Trophoblast cell (in vitro differentiated cells and primary cell): Measurements from ENCODE around the gene TMEM178B.

Experiments
- DNase-seq, 2 donors: peaks; one replicate each; pipeline ENCODE4 v3.0.0-alpha.2; 2016
- H2AFZ ChIP-seq: 2 replicates; pipeline ENCODE4 v1.6.1; 2013; ENCODE audit warnings: low read length, moderate library complexity, mild to moderate bottlenecking; ENCODE audit not compliant: insufficient read depth, poor library complexity
- H2AK5ac ChIP-seq: 2 replicates; pipeline ENCODE4 v1.6.1; 2013; ENCODE audit warnings: mild to moderate bottlenecking, low read length
- H2BK120ac ChIP-seq: 2 replicates; pipeline ENCODE4 v1.6.1; 2013; ENCODE audit warnings: low read length, mild to moderate bottlenecking, moderate library complexity; ENCODE audit not compliant: insufficient read depth, poor library complexity
- H2BK12ac ChIP-seq: 2 replicates; pipeline ENCODE4 v1.6.1; 2013; ENCODE audit warnings: mild to moderate bottlenecking, low read length, moderate library complexity
- H2BK5ac ChIP-seq: 2 replicates; pipeline ENCODE4 v1.6.1; 2013; ENCODE audit warnings: low read length, low read depth, moderate library complexity, mild to moderate bottlenecking; ENCODE audit not compliant: poor library complexity
- H3K14ac ChIP-seq: 2 replicates; pipeline ENCODE4 v1.6.1; 2013; ENCODE audit warnings: mild to moderate bottlenecking, low read length
- H3K18ac ChIP-seq: 2 replicates; pipeline ENCODE4 v1.6.1; 2013; ENCODE audit warnings: mild to moderate bottlenecking, low read length
- H3K23ac ChIP-seq: 2 replicates; pipeline ENCODE4 v1.6.1; 2013; ENCODE audit warnings: low read length
- H3K27ac ChIP-seq: 2 replicates; pipeline ENCODE4 v1.5.1; 2013; ENCODE audit warnings: low read depth, mild to moderate bottlenecking, inconsistent platforms, low read length, moderate library complexity
- H3K27me3 ChIP-seq: 2 replicates; pipeline ENCODE4 v1.6.1; 2013; ENCODE audit warnings: inconsistent platforms, mild to moderate bottlenecking, low read length, moderate library complexity; ENCODE audit not compliant: insufficient read depth
- H3K36me3 ChIP-seq, 2 experiments: 1 replicate in 1 of 2; 2 replicates in 1 of 2; pipeline ENCODE4 v1.6.1; 2013; ENCODE audit warnings: low read length in 2 of 2, mild to moderate bottlenecking in 2 of 2, moderate library complexity in 1 of 2; ENCODE audit not compliant: insufficient read depth in 2 of 2, control insufficient read depth in 1 of 2
- H3K4ac ChIP-seq: 2 replicates; pipeline ENCODE4 v1.6.1; 2013; ENCODE audit warnings: low read depth, mild to moderate bottlenecking, low read length, moderate library complexity
- H3K4me1 ChIP-seq, 2 experiments: 1 replicate in 1 of 2; 2 replicates in 1 of 2; pipeline ENCODE4 v1.6.1; 2013; ENCODE audit warnings: low read length in 2 of 2, mild to moderate bottlenecking in 2 of 2, moderate library complexity in 1 of 2; ENCODE audit not compliant: insufficient read depth in 2 of 2, control insufficient read depth in 1 of 2
- H3K4me2 ChIP-seq: 2 replicates; pipeline ENCODE4 v1.6.1; 2013; ENCODE audit warnings: inconsistent platforms, mild to moderate bottlenecking, low read length, moderate library complexity
- H3K4me3 ChIP-seq: 2 replicates; pipeline ENCODE4 v1.5.1; 2013; ENCODE audit warnings: mild to moderate bottlenecking, low read depth, low read length, inconsistent platforms
- H3K79me1 ChIP-seq: one replicate; pipeline ENCODE4 v1.6.1; 2013; ENCODE audit warnings: low read length
- H3K79me2 ChIP-seq: 2 replicates; pipeline ENCODE4 v1.6.1; 2013; ENCODE audit warnings: low read length, mild to moderate bottlenecking; ENCODE audit not compliant: control insufficient read depth, insufficient read depth, poor library complexity
- H3K9ac ChIP-seq: 2 replicates; pipeline ENCODE4 v1.6.1; 2013; ENCODE audit warnings: mild to moderate bottlenecking, low read length
- H3K9me3 ChIP-seq: 2 replicates; pipeline ENCODE4 v1.6.1; 2013; ENCODE audit warnings: low read depth, mild to moderate bottlenecking, control low read depth, inconsistent platforms, low read length; ENCODE audit not compliant: insufficient read depth
- H4K12ac ChIP-seq: 2 replicates; pipeline ENCODE4 v1.6.1; 2013; ENCODE audit warnings: low read depth, mild to moderate bottlenecking, low read length, moderate library complexity
- H4K8ac ChIP-seq: 2 replicates; pipeline ENCODE4 v1.6.1; 2013; ENCODE audit warnings: low read depth, mild to moderate bottlenecking, low read length, moderate library complexity
- H4K91ac ChIP-seq: one replicate; pipeline ENCODE4 v1.6.1; 2013; ENCODE audit warnings: low read depth, mild to moderate bottlenecking, low read length, moderate library complexity
- WGBS: extraction: QIAGEN DNeasy Blood & Tissue Kit; methylation state at CpG from one replicate; pipeline ENCODE4 v1.1.7; 2013; ENCODE audit warnings: missing lambda C conversion rate; ENCODE audit not compliant: insufficient read length, insufficient coverage; ENCODE audit errors: extremely low coverage; 5-methylcytosine and 5-hydroxymethylcytosine counted together

TMEM178B gene

GRCh38 chr7:141208539-141208938 lies 134.7 kb downstream of the TMEM178B start:
- Histone ChIP-seq H2BK5ac (no peak overlapping the region), H3K36me3 (no peaks in the 10 kb centered on the region), H3K27me3 (no peaks in the 10 kb centered on the region), H4K91ac (no peak overlapping the region), H2AFZ (no peak overlapping the region), H3K4me3 (no peak overlapping the region), H3K23ac (no peak overlapping the region), H3K4me1 (no peaks in the 10 kb centered on the region), H4K12ac (no peak overlapping the region), H3K14ac (no peak overlapping the region), H3K27ac (no peak overlapping the region), H3K4ac (no peak overlapping the region), H3K9ac (no peak overlapping the region), H3K18ac (no peak overlapping the region), H4K8ac (no peak overlapping the region), H3K79me1 (no peaks in the 10 kb centered on the region), H3K4me2 (no peak overlapping the region), H2BK12ac (no peak overlapping the region), H3K79me2 (no peaks in the 10 kb centered on the region), H2AK5ac (no peak overlapping the region), H2BK120ac (no peak overlapping the region), H3K9me3 (peaks cover 2% of the 10 kb centered on the region)
- DNase-seq, result no peak
- no CpG with 5 or more reads among the region's 3 CpGs for WGBS

DNA sequence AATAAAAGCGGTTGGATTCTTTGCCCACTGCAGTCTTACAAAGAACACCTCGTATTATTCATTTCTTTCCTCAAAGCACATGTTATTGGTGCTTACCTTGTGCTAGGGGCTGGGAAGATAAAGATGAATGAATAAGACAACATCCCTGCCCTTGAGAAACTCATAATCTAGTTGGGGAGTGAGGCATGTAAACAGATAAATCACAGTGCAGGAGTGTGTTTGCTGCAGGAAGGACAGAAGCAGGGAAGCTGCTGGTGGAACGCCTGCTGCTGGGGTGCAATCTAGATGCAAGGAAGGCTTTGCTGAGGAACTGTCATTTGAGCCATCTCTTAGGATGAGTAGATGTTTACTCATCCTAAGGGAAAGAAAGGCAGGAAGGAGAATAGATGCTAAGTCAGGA lies 135.6 kb downstream of the TMEM178B start:
- no peaks in the 10 kb centered on the region for H3K4me1 ChIP-seq
- H3K9me3 ChIP-seq, result no peaks in the 10 kb centered on the region
- no peak overlapping the region for H4K12ac ChIP-seq
- no peak overlapping the region for H4K91ac ChIP-seq
- no peak overlapping the region for H3K23ac ChIP-seq
- no peak overlapping the region for H3K4me2 ChIP-seq
- H3K79me1 ChIP-seq, result no peaks in the 10 kb centered on the region
- H3K14ac ChIP-seq, result no peak overlapping the region
- no peak overlapping the region for H3K4me3 ChIP-seq
- no peak overlapping the region for H4K8ac ChIP-seq
- no peak overlapping the region for H2AK5ac ChIP-seq
- H3K79me2 ChIP-seq, result no peaks in the 10 kb centered on the region
- H3K36me3 ChIP-seq, result no peaks in the 10 kb centered on the region
- no peak overlapping the region for H2BK5ac ChIP-seq
- no peak overlapping the region for H2BK120ac ChIP-seq
- no peak overlapping the region for H3K27ac ChIP-seq
- H3K9ac ChIP-seq, result no peak overlapping the region
- no peak overlapping the region for H3K4ac ChIP-seq
- no CpG with 5 or more reads among the region's 3 CpGs for WGBS
- H2AFZ ChIP-seq, result no peak overlapping the region
- H2BK12ac ChIP-seq, result no peak overlapping the region
- no peaks in the 10 kb centered on the region for H3K27me3 ChIP-seq
- no peak overlapping the region for H3K18ac ChIP-seq
- DNase-seq, result no peak

DNA sequence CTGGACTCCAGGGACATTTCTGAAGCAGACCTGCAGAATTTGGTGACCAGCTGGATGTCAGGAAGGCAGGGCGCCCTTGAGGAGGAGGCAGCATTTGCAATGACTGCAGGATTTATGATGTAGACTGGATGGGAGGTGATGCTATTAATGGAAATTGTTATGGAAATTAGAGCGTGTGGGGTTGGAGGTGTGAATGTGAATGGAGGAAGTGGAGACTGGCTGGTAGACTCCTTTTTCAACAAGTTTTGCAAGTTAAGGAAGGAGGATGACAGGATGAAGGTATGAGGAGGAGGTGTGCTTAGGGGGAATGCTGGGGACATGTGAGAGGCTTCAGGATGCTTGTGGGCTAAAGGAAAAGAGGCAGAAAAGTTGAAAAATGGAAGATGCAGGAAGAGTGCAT lies 137.0 kb downstream of the TMEM178B start:
- Histone ChIP-seq H3K4me3 (no peak overlapping the region), H4K91ac (no peak overlapping the region)
- WGBS, result 100% methylated on average over 1 of the region's 2 CpGs

GRCh38 chr7:141213226-141213625 lies 139.4 kb downstream of the TMEM178B start:
- H4K8ac ChIP-seq, result no peak overlapping the region
- H3K9ac ChIP-seq, result no peak overlapping the region
- no peak for DNase-seq
- no peak overlapping the region for H3K4me3 ChIP-seq
- H3K36me3 ChIP-seq, result no peaks in the 10 kb centered on the region
- no CpG with 5 or more reads among the region's 2 CpGs for WGBS
- H3K4me2 ChIP-seq, result no peak overlapping the region
- no peak overlapping the region for H3K23ac ChIP-seq
- no peak overlapping the region for H2BK12ac ChIP-seq
- H2AK5ac ChIP-seq, result no peak overlapping the region
- H3K9me3 ChIP-seq, result no peaks in the 10 kb centered on the region
- no peak overlapping the region for H3K4ac ChIP-seq
- no peaks in the 10 kb centered on the region for H3K79me1 ChIP-seq
- H2BK5ac ChIP-seq, result no peak overlapping the region
- H3K27ac ChIP-seq, result no peak overlapping the region
- no peak overlapping the region for H4K91ac ChIP-seq
- H3K14ac ChIP-seq, result no peak overlapping the region
- no peak overlapping the region for H2AFZ ChIP-seq
- no peaks in the 10 kb centered on the region for H3K79me2 ChIP-seq
- no peak overlapping the region for H3K18ac ChIP-seq
- no peaks in the 10 kb centered on the region for H3K27me3 ChIP-seq
- H3K4me1 ChIP-seq, result peaks cover 0 to 4% of the 10 kb centered on the region in 2 experiments
- no peak overlapping the region for H2BK120ac ChIP-seq
- H4K12ac ChIP-seq, result no peak overlapping the region

More for the DNA sequence above, 137.0 kb downstream of the TMEM178B start:
- Histone ChIP-seq H2BK12ac (no peak overlapping the region), H3K23ac (no peak overlapping the region), H3K14ac (no peak overlapping the region), H3K4me1 (no peaks in the 10 kb centered on the region), H4K8ac (no peak overlapping the region), H3K18ac (no peak overlapping the region), H2BK5ac (no peak overlapping the region), H3K79me1 (no peaks in the 10 kb centered on the region), H3K9ac (no peak overlapping the region), H3K27ac (no peak overlapping the region), H2AFZ (no peak overlapping the region), H4K12ac (no peak overlapping the region), H3K4ac (no peak overlapping the region), H3K9me3 (no peaks in the 10 kb centered on the region), H3K36me3 (no peaks in the 10 kb centered on the region), H2BK120ac (no peak overlapping the region), H3K4me2 (no peak overlapping the region), H2AK5ac (no peak overlapping the region), H3K79me2 (no peaks in the 10 kb centered on the region), H3K27me3 (no peaks in the 10 kb centered on the region)
- DNase-seq, result no peak
